PFSK-1 (cell line): ENCODE data around the gene TBX1.

Experiments
- TAF1 ChIP-seq: IDR thresholded peaks from 2 replicates; pipeline ENCODE4 v1.6.1; 2012; ENCODE audit warnings: low read length, control low read depth, borderline replicate concordance; ENCODE audit not compliant: insufficient read depth
- TF ChIP-seq, protein P1 (sequence below), 2 experiments: IDR thresholded peaks; 2 replicates each; pipeline versions ENCODE4 v1.6.1 to v1.8.0; 2011 to 2012; ENCODE audit warnings: low read depth in 2 of 2, low read length in 2 of 2, control low read depth in 1 of 2, inconsistent platforms in 1 of 2, mild to moderate bottlenecking in 1 of 2, moderate library complexity in 1 of 2; ENCODE audit not compliant: insufficient read depth in 1 of 2

DNA sequence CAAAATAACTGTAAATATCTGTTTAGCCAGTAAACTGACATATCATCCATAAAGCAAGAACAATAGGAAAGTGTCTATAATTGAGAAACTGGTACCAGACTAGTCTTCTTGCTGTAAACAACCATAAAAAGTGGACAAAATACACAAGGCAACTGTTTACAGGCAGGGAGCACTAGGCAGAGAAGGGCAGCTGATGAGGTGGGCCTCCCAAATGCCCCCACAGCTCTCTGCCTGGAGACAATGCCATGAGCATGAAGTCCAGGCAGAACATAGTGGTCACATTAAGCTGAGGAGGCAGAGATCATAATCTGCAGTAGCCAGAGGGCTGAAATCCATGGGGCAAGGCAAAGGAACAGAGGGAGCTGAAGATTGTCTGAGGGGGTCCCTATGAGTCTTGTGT is 30.7 kb downstream of the TBX1 start:
- TF ChIP-seq TAF1 = no peak
- TF ChIP-seq, protein P1, sequence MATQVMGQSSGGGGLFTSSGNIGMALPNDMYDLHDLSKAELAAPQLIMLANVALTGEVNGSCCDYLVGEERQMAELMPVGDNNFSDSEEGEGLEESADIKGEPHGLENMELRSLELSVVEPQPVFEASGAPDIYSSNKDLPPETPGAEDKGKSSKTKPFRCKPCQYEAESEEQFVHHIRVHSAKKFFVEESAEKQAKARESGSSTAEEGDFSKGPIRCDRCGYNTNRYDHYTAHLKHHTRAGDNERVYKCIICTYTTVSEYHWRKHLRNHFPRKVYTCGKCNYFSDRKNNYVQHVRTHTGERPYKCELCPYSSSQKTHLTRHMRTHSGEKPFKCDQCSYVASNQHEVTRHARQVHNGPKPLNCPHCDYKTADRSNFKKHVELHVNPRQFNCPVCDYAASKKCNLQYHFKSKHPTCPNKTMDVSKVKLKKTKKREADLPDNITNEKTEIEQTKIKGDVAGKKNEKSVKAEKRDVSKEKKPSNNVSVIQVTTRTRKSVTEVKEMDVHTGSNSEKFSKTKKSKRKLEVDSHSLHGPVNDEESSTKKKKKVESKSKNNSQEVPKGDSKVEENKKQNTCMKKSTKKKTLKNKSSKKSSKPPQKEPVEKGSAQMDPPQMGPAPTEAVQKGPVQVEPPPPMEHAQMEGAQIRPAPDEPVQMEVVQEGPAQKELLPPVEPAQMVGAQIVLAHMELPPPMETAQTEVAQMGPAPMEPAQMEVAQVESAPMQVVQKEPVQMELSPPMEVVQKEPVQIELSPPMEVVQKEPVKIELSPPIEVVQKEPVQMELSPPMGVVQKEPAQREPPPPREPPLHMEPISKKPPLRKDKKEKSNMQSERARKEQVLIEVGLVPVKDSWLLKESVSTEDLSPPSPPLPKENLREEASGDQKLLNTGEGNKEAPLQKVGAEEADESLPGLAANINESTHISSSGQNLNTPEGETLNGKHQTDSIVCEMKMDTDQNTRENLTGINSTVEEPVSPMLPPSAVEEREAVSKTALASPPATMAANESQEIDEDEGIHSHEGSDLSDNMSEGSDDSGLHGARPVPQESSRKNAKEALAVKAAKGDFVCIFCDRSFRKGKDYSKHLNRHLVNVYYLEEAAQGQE (IDR thresholded peaks at IDR 0.05; ENCODE audit: insufficient read depth in 1 of 2, low read depth in 2 of 2, low read length in 2 of 2) = no peak
